ENCODE data around the gene NUTM2A. TPM values are rescaled to one million over a fixed set of nuclear protein-coding genes. Genes with fewer than 3 reads are reported as not detected.
"Not testable (repeated sequence)": the region's sequence is repeated elsewhere in the genome, so short reads cannot be mapped to it uniquely, and the experiment has no call there.

NUTM2A gene
- total RNA-seq, 1 donor = 0.84 TPM

- not testable (repeated sequence) for H3K4me1 ChIP-seq (ENCODE audit: insufficient read depth, low read length); H3K4me3 ChIP-seq (ENCODE audit: low read length); H3K27me3 ChIP-seq (ENCODE audit: insufficient read depth, low read length); H3K9me3 ChIP-seq (ENCODE audit: low read depth, low read length)
Measured at GRCh38 chr10:87229211-87229610, 4.0 kb downstream of the NUTM2A start.

GRCh38 chr10:87234854-87235253, 9.6 kb downstream of the NUTM2A start:
- not testable (repeated sequence) for H3K4me3 ChIP-seq (ENCODE audit: low read length); H3K4me1 ChIP-seq (ENCODE audit: insufficient read depth, low read length); H3K27me3 ChIP-seq (ENCODE audit: insufficient read depth, low read length); H3K9me3 ChIP-seq (ENCODE audit: low read depth, low read length)

GRCh38 chr10:87237244-87237643, 12.0 kb downstream of the NUTM2A start:
- not testable (repeated sequence) for H3K4me1 ChIP-seq (ENCODE audit: insufficient read depth, low read length); H3K4me3 ChIP-seq (ENCODE audit: low read length); H3K9me3 ChIP-seq (ENCODE audit: low read depth, low read length); H3K27me3 ChIP-seq (ENCODE audit: insufficient read depth, low read length)

- not testable (repeated sequence) for H3K4me3 ChIP-seq (ENCODE audit: low read length); H3K27me3 ChIP-seq (ENCODE audit: insufficient read depth, low read length); H3K9me3 ChIP-seq (ENCODE audit: low read depth, low read length); H3K4me1 ChIP-seq (ENCODE audit: insufficient read depth, low read length)
Measured at GRCh38 chr10:87239346-87239808, 14.1 kb downstream of the NUTM2A start.

GRCh38 chr10:87242192-87242591, 16.9 kb downstream of the NUTM2A start:
- not testable (repeated sequence) for H3K4me3 ChIP-seq (ENCODE audit: low read length); H3K9me3 ChIP-seq (ENCODE audit: low read depth, low read length); H3K27me3 ChIP-seq (ENCODE audit: insufficient read depth, low read length); H3K4me1 ChIP-seq (ENCODE audit: insufficient read depth, low read length)

GRCh38 chr10:87247335-87247734, 22.1 kb downstream of the NUTM2A start:
- not testable (repeated sequence) for H3K4me3 ChIP-seq (ENCODE audit: low read length); H3K9me3 ChIP-seq (ENCODE audit: low read depth, low read length); H3K4me1 ChIP-seq (ENCODE audit: insufficient read depth, low read length); H3K27me3 ChIP-seq (ENCODE audit: insufficient read depth, low read length)

- H3K4me3 ChIP-seq (ENCODE audit: low read length); H3K27me3 ChIP-seq (ENCODE audit: insufficient read depth, low read length); H3K9me3 ChIP-seq (ENCODE audit: low read depth, low read length); H3K4me1 ChIP-seq (ENCODE audit: insufficient read depth, low read length): not testable (repeated sequence)
Measured at GRCh38 chr10:87248818-87249353, 23.6 kb downstream of the NUTM2A start.

GRCh38 chr10:87280749-87281392, 55.6 kb downstream of the NUTM2A start:
- not testable (repeated sequence) for H3K4me1 ChIP-seq (ENCODE audit: insufficient read depth, low read length); H3K27me3 ChIP-seq (ENCODE audit: insufficient read depth, low read length); H3K4me3 ChIP-seq (ENCODE audit: low read length); H3K9me3 ChIP-seq (ENCODE audit: low read depth, low read length)

Other genes with a start within 250 kb of the NUTM2A start
- not detected for gene FAM25A, start 205.2 kb upstream of the NUTM2A start, total RNA-seq
- 123 TPM for gene GLUD1, start 130.6 kb upstream of the NUTM2A start, total RNA-seq
- 30.9 TPM for gene SHLD2, start 130.2 kb upstream of the NUTM2A start, total RNA-seq
- gene NUTM2D, start 132.3 kb downstream of the NUTM2A start, total RNA-seq = 2.3 TPM